Fibroblast of villous mesenchyme (primary cell): ENCODE results near the gene CFLAR. TPM values are rescaled to one million over a fixed set of nuclear protein-coding genes. Genes with fewer than 3 reads are reported as not detected.
"Not testable (repeated sequence)": the region's sequence is repeated elsewhere in the genome, so short reads cannot be mapped to it uniquely, and the experiment has no call there.

ENCODE experiments used
- DNase-seq: peaks from one replicate; pipeline ENCODE4 v3.0.0-alpha.2; 2010; ENCODE audit warnings: low read depth
- H3K4me3 ChIP-seq: 2 replicates; pipeline ENCODE4 v1.5.1; 2011; ENCODE audit warnings: low read depth, mild to moderate bottlenecking, low read length
- total RNA-seq: library from RNA; depleted of rRNA; stranded (reverse); fragments of >200 nt; gene quantifications from 2 replicates; pipeline ENCODE4 v1.2.3, GENCODE V29; 2012
- TF ChIP-seq, protein P1 (sequence below): IDR thresholded peaks from 2 replicates; pipeline ENCODE4 v1.5.1; 2012; ENCODE audit warnings: low read depth, mild to moderate bottlenecking, low read length; ENCODE audit not compliant: insufficient read depth

CFLAR gene
- total RNA-seq, 1 donor = 143 TPM

DNA sequence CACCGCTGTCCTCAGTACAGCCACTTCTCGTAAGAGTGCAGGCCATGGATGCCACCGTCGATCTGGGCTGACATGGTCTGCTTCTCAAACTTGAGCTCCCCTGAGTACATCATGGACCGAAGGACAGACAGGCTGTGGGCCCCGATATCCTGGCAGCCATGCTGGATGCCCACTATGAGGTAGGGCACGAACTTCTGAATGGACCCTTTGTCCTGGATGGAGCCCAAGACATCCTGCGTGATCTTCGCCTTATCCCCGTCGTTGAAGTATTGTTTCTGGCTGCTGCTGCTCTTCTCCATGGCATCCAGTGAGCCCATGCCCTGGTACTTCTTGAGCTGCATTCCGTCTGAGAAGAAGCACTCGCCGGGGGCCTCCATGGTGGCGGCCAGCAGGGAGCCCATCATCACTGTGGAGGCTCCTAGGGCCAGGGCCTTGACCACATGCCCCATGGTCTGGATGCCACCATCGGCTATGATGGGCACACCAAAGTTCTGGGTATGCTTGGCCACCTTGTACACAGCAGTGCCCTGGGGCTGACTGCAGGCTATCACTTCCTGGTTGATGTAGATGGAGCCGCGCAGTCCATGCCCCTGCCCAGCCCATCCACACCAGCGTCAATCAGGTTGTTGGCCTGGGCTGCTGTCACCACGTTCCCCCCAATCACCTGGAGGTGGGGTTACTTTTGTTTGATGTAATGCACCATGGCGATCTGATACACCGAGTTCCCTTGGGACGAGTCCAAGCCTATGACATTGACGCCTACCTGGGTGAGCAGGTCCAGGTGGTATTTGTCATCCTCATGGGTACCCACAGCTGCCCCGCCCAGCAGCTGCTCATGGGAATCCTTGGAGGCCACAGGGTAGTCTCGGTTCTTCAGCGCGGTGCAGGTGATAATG lies 21.8 kb downstream of the CFLAR start:
- no peak for DNase-seq
- no peak overlapping the region for H3K4me3 ChIP-seq
- TF ChIP-seq, protein P1, sequence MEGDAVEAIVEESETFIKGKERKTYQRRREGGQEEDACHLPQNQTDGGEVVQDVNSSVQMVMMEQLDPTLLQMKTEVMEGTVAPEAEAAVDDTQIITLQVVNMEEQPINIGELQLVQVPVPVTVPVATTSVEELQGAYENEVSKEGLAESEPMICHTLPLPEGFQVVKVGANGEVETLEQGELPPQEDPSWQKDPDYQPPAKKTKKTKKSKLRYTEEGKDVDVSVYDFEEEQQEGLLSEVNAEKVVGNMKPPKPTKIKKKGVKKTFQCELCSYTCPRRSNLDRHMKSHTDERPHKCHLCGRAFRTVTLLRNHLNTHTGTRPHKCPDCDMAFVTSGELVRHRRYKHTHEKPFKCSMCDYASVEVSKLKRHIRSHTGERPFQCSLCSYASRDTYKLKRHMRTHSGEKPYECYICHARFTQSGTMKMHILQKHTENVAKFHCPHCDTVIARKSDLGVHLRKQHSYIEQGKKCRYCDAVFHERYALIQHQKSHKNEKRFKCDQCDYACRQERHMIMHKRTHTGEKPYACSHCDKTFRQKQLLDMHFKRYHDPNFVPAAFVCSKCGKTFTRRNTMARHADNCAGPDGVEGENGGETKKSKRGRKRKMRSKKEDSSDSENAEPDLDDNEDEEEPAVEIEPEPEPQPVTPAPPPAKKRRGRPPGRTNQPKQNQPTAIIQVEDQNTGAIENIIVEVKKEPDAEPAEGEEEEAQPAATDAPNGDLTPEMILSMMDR = no peak

DNA sequence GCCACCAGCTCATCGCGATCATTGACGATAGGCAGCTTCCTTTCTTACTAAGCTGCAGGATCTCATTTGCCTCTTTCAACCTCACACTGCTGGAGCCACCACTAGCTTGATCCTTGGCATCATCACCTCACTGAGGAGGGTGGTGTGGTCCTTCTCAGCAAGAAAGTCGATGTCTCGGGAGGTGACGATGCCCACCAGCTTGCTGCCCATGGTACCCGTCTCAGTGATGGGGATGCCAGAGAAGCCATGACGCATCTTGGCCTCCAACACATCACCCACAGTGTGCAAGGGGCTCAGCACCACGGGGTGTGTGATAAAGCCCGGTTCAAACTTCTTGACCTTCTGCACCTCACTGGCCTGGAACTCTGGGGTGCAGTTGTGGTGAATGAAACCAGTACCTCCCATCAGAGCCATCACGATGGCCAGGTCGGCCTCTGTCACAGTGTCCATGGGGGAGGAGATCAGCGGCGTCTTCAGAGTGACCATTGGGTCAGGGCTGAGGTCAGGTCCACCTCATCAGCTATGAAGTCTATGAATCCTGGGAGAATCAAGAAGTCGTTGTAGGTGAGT lies 22.5 kb downstream of the CFLAR start:
- no peak overlapping the region for H3K4me3 ChIP-seq
- no peak for DNase-seq
- TF ChIP-seq, protein P1 = no peak

DNA sequence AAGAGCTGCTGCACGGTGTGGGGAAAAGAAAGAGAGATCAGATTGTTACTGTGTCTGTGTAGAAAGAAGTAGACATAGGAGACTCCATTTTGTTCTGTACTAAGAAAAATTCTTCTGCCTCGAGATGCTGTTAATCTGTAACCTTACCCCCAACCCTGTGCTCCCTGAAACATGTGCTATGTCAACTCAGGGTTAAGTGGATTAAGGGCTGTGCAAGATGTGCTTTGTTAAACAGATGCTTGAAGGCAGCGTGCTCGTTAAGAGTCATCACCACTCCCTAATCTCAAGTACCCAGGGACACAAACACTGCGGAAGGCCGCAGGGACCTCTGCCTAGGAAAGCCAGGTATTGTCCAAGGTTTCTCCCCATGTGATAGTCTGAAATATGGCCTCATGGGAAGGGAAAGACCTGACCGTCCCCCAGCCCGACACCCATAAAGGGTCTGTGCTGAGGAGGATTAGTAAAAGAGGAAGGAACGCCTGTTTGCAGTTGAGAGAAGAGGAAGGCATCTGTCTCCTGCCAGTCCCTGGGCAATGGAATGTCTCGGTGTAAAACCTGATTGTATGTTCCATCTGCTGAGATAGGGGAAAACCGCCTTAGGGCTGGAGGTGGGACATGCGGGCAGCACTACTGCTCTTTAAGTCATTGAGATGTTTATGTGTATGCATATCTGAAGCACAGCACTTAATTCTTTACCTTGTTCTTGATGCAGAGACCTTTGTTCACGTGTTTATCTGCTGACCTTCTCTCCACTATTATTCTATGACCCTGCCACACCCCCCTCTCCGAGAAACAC lies 23.2 kb downstream of the CFLAR start:
- not testable (repeated sequence) for H3K4me3 ChIP-seq, DNase-seq

DNA sequence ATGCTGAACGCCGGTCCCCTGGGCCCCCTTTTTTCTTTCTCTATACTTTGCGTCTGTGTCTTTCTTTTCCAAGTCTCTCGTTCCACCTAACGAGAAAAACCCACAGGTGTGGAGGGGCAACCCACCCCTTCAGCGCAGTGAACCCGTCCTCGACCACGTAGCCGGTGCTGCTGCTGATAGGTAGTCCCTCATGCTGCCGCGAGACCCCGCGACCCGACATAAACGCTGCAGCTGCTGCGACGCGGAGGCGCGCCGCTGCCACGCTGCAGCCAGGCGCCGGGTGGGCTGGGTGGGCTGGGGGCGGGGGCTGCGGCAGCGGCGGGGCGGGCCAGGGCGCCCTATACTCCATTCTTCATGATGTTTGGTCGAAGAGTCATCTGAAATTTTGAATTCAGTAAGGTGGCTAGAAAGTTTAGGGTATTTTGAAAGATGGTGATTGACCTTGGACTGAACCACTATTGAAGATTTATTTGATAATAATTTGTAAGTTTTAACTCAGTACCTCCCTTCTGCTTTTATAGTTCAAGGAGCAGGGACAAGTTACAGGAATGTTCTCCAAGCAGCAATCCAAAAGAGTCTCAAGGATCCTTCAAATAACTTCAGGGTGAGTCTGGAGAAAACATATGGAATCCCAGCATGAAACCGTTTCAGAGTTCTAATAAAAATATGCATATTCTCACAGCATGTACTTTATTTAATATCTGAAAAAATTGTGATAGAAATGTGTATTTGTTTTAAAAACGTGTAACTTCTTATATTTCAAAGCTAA lies 24.1 kb downstream of the CFLAR start:
- TF ChIP-seq, protein P1 = no peak
- no peak for DNase-seq
- no peak overlapping the region for H3K4me3 ChIP-seq

DNA sequence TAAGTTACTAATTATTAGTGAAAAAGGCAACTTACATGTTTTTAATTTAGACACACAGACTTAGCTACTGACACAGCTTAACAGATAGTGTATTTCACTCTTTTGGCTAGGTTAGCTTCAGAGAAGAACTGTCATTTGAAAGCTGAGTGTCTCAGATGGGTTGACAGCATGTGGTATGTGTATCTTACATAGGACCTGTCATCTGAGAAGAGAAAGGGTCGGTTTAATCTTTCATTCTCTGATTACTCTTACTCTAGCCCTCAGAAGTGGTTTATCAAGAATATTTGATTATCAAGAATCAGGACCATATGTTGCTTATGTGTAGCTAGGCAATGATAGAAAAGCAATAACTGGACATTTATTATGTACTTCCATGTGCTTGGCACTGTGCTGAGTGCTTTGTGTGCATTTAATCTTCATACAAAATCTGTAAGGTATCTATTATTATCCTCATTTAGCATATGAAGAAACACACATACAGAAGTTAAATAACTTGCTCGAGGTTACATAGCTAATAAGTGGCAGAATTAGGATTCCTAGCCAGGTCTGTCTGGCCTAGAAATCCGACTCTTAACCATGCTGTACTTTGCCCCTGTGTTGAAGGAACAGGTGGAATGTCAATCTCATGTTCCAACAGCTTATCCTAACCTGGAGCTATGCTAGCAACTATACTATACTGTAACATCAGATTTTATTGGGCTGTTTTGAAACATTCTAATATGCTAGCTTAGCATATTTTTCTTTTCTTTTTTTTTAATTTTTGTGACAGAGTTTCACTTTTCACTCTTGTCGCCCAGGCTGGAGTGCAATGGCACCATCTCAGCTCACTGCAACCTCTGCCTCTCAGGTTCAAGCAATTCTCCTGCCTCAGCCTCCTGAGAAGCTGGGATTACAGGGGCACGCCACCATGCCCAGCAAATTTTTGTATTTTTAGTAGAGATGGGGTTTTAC lies 28.4 kb downstream of the CFLAR start:
- no peak for DNase-seq
- H3K4me3 ChIP-seq = no peak overlapping the region
- TF ChIP-seq, protein P1 = no peak

DNA sequence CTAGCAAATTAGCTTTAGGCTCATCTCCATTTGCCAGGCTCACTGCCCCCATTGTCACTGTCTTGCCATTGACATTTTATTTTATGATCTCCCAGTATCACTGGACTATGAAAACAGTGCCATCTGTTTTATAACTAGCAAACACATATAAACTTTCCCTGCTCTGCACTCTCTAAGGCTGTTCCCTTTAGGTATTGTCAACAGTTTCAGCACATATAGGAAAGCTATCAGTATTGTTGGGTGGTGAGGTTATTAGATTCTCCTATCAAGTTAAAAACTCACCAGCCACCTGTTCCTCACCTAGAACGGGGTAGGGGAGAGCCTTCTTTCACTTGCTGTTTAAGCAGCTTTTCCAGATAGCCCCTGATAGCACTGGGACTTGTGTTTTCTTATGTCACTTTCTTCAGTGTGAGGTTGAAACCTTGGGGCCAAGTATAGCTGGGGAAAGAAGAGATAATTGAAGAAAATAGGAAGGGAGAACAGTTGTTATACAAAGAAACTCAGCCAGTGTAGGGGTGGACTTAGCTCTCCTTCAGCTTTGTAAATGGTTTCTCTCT lies 32.5 kb downstream of the CFLAR start:
- DNase-seq = no peak
- no peak overlapping the region for H3K4me3 ChIP-seq
- TF ChIP-seq, protein P1 = no peak
